ENCODE data around the gene PTCHD4.
"Not testable (repeated sequence)": the region's sequence is repeated elsewhere in the genome, so short reads cannot be mapped to it uniquely, and the experiment has no call there.

The PTCHD4 gene

GRCh38 chr6:48111143-48111506 lies at the start of gene PTCHD4:
Gene PTCHD4, minus strand, starts transcription at chr6:48111197. Its CDS starts 42,240 bp downstream, at chr6:48068957.
- no peak for DNase-seq (ENCODE audit: low read depth in 3 of 3, low spot score in 1 of 3)

GRCh38 chr6:48151142-48151541 lies 40.1 kb upstream of the PTCHD4 start:
- DNase-seq (ENCODE audit: low read depth in 3 of 3, low spot score in 1 of 3): no peak

DNA sequence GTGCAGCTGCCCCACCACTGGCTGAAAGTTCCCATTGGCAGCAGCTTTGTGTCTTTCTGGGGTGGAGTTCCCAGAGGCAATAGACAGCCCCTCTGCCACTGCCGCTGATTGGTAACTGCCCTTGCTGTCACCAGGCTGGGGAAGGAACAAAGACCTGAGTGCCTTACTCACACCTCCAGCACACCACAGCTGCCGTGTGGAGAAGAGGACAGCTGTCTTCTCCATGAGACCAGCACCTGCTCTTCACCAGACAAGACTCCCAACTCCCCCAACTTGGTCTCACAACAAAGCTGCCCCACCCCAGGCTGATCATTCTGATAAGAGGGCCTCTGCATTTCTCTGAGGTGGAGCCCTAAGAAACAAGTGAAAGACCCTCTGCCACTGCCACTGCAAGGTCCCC lies 39.7 kb upstream of the PTCHD4 start:
- DNase-seq (ENCODE audit: low read depth in 3 of 3, low spot score in 1 of 3): no peak

- DNase-seq (ENCODE audit: low read depth in 3 of 3, low spot score in 1 of 3): no peak
Observed at GRCh38 chr6:48147051-48147450, 36.1 kb upstream of the PTCHD4 start.

GRCh38 chr6:48144021-48144420 lies 33.0 kb upstream of the PTCHD4 start:
- DNase-seq (ENCODE audit: low read depth in 3 of 3, low spot score in 1 of 3): no peak

DNA sequence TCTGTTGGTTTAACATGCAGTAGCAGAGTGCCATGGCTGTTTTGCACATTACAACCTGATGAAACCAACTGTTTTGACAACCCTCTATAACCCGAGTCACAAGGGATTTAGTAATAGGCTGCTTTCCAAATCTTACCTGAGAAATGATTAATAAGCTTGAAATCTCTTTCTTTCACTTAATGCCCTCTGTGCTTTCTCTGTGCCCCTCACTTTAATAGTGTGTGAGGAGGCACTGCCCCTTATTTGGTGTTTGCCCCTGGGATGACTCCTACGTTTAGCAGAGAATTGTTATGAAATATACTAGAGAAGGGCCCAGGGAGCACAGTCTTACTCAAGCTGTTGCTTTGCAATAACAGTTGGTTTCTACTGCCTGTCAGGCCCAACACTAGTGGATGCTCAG lies 31.0 kb upstream of the PTCHD4 start:
- DNase-seq (ENCODE audit: low read depth in 3 of 3, low spot score in 1 of 3): no peak

- DNase-seq (ENCODE audit: low read depth in 3 of 3, low spot score in 1 of 3): no peak
Observed at GRCh38 chr6:48139818-48140614, 29.0 kb upstream of the PTCHD4 start.

DNA sequence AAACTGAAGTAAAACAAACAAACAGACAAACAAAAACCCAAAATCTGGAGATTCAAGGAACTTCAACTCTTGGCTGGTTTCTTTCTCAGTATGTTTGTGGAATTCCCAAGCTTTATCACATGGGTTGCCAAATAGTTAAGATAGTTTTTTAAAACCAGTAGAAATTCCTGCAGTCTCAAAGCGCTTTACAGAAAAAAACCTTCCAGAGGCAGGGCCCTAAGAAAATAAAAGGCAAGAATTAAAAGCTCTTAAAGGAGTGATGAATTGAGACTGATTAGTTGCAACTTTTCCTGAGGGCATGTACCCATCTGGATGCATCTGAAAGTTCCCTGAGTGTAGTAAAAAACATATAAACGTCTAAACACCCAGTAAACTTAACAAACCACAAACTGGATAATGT lies 25.9 kb upstream of the PTCHD4 start:
- no peak for DNase-seq (ENCODE audit: low read depth in 3 of 3, low spot score in 1 of 3)

DNA sequence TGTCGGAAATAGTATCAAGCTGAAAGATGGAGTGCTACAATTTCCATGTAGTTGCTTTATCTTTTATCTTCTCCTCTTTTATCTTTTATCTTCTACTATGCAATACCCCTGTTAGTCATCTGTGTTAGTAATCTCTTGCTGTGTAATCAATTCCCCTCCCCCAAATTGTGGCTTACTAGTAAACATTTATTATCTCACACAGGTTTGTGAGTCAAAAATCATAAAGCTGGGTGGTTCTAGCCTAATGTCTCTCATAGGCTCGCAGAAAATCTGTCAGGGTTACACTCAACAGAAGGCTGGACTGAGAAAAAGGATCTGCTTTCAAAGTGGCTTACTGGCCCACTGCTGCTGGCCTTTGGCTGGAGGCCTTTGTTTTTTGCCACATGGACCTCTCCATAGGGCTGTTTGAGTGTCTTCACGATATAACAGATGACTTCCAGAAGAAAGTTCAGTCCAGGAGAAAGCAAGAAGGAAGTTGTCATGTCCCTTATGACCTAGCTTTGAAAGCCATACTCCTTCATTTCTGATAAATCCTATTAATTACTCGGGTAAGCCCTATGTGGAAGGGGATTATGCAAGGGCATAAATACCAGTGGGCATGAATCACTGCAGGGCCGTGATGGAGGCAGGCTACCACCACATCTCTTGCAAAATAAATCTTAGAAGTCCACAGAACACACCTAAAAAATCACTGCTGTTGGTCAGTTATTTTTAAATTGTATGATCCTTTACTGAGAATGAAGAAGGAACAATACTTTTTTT lies 24.5 kb upstream of the PTCHD4 start:
- DNase-seq (ENCODE audit: low read depth in 3 of 3, low spot score in 1 of 3): no peak

GRCh38 chr6:48134246-48134645 lies 23.2 kb upstream of the PTCHD4 start:
- no peak for DNase-seq (ENCODE audit: low read depth in 3 of 3, low spot score in 1 of 3)

GRCh38 chr6:48123601-48124000 lies 12.6 kb upstream of the PTCHD4 start:
- no peak for DNase-seq (ENCODE audit: low read depth in 3 of 3, low spot score in 1 of 3)

DNA sequence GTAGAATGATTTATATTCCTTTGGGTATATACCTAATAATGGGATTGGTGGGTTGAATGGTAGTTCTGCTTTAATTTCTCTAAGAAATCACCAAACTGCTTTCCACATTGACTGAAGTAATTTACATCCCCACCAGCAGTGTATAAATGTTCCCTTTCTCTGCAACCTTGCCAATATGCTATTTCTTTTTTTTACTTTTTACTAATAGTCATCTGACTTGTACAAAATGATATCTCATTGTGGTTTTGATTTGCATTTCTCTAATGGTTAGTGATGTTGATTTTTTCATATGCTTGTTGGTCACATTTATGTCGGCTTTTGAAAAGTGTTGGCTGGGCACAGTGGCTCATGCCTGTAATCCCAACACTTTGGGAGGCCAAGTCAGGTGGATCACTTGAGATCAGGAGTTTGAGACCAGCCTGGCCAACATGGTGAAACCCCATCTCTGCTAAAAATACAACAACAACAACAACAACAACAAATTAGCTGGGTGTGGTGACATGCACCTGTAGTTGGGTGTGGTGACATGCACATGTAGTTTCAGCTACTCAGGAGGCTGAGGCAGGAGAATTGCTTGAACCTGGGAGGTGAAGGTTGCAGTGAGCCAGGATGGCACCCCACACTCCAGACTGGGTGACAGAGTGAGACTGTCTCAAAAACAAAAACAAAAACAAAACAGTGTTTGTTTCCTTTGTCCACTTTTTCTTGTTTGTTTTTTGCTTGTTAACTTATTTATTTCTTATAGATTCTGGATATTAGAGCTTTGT lies 11.2 kb upstream of the PTCHD4 start:
- DNase-seq (ENCODE audit: low read depth in 3 of 3, low spot score in 1 of 3): not testable (repeated sequence)

DNA sequence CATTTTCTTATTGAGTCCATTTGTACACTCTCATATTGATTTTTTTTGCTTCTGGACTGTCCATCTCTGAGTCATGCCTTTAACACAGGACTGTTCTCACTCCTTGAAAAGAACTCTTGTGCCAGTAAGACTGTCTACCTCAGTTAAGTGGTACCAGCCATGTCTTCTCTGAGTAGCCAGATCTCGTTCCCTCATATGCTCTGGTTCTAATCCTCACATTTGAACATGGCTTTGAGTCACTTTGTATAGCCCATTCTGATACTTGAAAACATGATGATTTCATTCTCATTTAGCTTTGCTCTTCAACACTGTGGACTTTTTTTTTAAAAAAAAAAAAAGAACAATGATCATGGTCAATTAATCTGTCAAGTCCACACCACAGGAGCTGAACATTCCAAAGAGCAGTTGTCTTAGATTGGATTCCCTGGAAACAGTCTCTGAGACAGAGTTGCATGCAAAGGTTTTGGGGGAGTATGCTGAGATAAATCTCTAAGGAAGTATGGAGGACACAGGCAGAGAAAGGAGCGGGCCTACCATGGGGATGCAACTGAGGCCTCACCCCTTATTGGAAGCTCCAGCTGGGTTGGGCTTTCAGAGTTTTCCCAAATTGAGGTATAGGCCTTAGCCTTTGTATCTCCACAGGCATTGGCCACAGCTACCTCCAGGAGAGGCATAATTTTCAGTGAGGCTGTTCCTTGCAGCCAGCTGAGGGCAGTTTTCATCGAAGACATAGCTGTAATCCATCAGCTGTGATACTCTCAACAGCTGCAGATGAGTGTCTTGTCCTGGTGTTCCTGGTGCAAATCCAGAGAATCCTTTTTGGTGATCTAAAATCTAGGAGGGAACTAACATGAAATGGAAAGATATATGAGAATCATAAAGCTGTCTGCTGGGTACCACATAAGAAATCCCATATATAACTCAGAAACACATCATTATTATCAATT lies 6.0 kb upstream of the PTCHD4 start:
- no peak for DNase-seq (ENCODE audit: low read depth in 3 of 3, low spot score in 1 of 3)

- no peak for DNase-seq (ENCODE audit: low read depth in 3 of 3, low spot score in 1 of 3)
Observed at GRCh38 chr6:48113130-48113529, 2.1 kb upstream of the PTCHD4 start.

GRCh38 chr6:48111575-48111974 lies 578 bp upstream of the PTCHD4 start:
- no peak for DNase-seq (ENCODE audit: low read depth in 3 of 3, low spot score in 1 of 3)

DNA sequence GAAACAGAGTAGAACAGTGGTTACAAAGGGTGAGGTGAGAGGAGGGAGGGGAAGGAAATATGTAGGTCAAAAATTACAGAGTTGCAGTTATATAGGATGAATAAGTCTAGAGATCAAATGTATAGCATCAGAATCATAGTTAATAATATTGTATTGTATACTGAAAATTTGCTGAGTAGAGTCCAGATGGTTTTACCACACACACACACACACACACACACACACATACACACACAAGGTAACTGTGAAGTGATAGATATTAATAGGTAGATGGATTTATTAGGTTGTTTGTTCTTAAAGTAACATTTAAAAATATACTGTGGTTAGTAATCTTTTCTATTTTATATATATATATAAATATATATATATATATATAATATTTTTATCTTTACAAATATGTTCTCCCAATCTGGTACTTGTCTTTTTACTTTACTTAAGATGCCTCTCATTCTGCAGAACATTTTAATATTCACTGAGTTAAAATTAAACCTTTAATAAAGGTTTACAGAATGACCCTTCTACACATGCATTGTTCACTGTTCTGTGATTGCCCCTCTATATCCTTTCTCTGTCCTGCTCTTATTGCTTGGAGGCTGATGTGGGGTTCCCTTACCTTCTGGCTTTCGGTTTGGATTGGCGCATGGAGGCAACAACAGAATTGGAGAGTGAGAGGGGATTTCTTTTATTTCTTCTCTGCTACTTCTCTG lies 408 bp downstream of the PTCHD4 start:
- no peak for DNase-seq (ENCODE audit: low read depth in 3 of 3, low spot score in 1 of 3)

DNA sequence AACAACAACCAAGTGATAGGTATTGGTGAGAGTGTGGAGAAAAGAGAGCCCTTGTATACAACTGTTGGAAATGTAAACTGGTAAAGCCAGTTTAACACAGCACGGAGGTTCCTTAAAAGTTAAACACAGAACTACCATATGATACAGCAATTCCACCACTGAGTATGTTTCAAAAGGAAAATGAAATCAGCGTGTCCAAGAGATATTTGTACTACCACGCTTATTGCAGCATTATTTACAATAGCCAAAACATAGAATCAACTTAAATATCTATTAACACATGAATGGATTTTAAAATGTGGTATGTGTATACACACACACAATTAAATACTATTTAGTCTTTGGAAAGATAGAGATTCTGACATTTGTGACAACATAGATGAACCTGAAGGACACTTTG lies 1.1 kb downstream of the PTCHD4 start:
- no peak for DNase-seq (ENCODE audit: low read depth in 3 of 3, low spot score in 1 of 3)

DNA sequence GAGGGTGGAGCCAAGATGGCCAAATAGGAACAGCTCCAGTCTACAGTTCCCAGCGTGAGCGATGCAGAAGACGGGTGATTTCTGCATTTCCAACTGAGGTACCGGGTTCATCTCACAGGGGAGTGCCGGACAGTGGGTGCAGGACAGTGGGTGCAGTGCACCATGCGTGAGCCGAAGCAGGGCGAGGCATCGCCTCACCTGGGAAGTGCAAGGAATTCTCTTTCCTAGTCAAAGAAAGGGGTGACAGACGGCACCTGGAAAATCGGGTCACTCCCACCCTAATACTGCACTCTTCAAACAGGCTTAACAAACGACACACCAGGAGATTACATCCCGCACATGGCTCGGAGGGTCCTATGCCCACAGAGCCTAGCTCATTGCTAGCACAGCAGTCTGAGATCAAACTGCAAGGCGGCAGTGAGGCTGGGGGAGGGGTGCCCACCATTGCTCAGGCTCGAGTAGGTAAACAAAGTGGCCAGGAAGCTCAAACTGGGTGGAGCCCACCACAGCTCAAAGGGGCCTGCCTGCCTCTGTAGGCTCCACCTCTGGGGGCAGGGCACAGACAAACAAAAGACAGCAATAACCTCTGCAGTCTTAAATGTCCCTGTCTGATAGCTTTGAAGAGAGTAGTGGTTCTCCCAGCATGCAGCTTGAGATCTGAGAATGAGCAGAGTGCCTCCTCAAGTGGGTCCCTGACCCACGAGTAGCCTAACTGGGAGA lies 8.4 kb downstream of the PTCHD4 start:
- not testable (repeated sequence) for DNase-seq (ENCODE audit: low read depth in 3 of 3, low spot score in 1 of 3)

DNA sequence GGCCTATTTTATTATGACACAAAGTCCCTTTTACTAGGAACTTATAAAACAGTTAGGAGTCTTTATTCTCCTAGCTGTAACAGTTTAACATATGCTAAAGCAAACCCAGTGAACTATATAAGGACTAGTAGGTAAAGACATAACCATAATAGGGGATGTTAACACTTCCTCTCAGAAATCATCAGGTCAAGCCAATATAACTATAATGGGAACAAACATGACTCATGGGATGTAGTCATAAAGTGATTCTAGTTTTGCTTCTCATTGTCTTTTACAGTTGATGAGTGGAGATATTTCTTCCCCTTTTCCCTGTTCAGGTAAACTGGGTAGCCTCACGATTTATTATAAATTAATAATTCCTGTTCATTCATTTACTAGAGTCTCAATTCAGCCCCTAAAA lies 9.7 kb downstream of the PTCHD4 start:
- DNase-seq (ENCODE audit: low read depth in 3 of 3, low spot score in 1 of 3): no peak

GRCh38 chr6:48100588-48100895 lies 10.5 kb downstream of the PTCHD4 start:
- DNase-seq (ENCODE audit: low read depth in 3 of 3, low spot score in 1 of 3): no peak

Data from stimulated activated CD4-positive, alpha-beta T cell treated with anti-CD3 and anti-CD28 coated beads, TNF-alpha, amount 100 ng/mL, for 1 hour (primary cell).